Metanephros (tissue), 2 donors: Measurements from ENCODE around the gene SLBP. TPM values are rescaled to one million over a fixed set of nuclear protein-coding genes. Genes with fewer than 3 reads are reported as not detected.

Source experiments
- small RNA-seq: library from RNA; depleted of rRNA; stranded (forward); fragments of <200 nt; gene quantifications from one replicate; pipeline ENCODE3, GENCODE V24; 2014; ENCODE audit warnings: low replicate concordance
- total RNA-seq: library from RNA; depleted of rRNA; stranded (reverse); fragments of >200 nt; gene quantifications from one replicate; pipeline ENCODE4 v1.2.3, GENCODE V29; 2014

SLBP gene
- 47.1 TPM for total RNA-seq

DNA sequence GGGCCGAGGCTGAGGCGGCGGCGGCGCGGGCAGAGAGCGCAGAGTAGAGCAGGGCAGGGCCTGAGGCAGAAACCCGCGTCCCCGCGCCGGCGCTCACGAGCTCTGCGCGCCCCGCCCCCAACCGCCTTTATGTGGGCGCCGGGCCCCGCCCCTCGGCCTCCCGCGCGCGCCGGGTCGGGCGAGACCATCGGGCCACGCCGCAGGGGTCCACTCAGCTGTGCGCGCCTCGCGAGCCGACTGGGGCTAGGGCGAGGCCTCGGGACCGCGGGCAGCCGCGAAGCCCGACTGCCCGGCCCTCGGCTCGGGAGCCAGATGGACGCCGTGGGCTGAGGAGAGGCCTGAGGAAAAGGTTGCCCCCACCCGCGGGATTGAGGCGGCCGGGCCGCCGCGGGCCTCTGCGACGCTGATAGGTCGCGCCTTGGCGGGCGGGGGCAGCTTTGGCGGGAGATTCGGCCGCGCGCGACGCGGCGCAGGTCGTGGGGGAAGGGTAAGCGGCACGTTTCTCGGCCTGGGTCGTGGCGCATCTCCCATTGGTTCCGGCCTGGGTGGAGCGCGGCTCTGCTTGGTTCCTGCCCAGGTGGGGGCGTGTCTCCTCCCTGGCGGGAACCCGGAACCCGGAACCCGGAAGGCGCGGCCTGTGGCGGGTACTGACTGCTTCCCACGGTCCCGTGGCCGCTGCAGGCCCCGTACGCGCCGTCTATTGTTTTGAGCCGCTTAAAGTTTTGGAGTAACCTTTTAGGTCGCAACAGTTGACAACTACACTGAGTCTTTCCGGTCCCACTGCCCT lies at the start of gene SLBP:
Gene SLBP, minus strand, starts transcription at position 104 of the 787 bp plus-strand sequence. CDS start 131 bp downstream, outside the sequence.

DNA sequence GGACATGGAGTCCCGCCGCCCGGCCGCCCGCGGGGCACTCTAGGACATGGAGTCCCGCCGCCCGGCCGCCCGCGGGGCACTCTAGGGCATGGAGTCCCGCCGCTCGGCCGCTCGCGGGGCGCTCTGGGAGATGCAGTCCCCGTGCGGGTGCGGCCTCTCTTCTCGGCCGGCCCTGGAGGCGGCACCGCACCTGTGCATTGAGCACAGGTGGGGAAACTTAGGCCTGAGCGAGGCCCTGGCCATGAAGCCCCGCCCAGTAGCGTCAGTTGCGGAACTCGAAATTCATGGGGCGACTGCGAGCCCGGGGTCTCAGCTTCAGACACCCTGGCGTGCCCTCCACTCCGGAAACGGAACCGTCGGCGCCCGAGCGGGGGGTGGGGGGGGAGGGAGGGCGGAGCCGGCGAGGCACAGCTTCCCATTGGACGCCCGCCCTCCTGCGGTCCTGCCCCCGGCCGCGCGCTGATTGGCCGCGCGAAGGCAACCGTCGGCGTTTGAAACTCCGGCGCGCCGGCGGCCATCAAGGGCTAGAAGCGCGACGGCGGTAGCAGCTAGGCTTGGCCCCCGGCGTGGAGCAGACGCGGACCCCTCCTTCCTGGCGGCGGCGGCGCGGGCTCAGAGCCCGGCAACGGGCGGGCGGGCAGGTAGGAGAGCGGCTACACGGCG lies 9.0 kb upstream of the SLBP start, which contains the start of the genes TACC3 and TMEM129:
Gene TACC3, plus strand, starts transcription at position 519 of the 663 bp plus-strand sequence. CDS start 1,901 bp downstream, outside the sequence.
Gene TMEM129, minus strand, starts transcription at position 321 of the 663 bp plus-strand sequence. CDS start 486 bp downstream, outside the sequence.

DNA sequence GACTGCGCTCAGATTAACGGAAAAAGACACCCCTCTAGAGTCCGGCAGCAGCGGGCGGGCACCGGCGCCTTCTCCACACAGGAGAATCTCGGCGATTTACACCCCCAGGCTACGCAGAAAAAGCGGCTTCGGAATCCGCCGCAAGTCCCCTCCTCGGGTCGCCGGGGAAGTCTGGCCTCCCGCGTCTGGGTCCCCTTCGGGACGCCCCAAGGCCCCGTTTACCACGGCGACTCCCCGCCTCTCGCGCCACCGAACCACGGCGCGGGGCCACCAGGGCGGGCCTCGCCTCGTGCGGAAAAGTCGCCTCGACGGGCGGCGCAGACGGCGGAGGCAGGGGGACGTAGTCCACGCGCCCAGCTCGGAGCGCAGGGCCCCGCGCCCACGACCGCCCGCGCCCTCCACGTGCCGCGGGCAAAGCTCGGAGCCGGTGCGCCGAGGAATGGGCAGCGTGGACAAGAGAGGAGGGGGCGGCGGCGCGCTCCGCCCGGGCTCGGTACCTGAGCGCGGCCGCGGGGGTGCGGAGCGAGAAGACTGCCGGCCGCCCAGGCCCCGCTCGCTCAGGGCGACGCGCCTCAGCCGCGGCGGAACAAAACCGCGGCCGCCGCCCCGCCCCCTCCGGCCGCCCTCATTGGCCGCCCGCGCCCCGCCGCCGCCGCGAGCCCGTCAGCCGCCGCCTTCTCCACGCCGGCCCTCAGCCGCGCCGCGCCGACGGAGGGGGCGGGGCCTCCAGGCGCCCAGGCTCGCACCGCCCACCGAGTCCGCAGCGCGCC lies 28.2 kb downstream of the SLBP start, which contains the start of gene FAM53A:
Gene FAM53A, minus strand, starts transcription at position 578 of the 770 bp plus-strand sequence. CDS start 15,572 bp downstream, outside the sequence.

Small RNAs within 50 kb of the gene (small RNA-seq; reads per million reads assigned to genes)
- not detected for gene RF00019

Other genes starting within 250 kb of the SLBP start
- 3.7 TPM for gene FAM53A, start 28.0 kb downstream of the SLBP start, total RNA-seq
- gene TMEM129, start 9.0 kb upstream of the SLBP start, total RNA-seq: 47.3 TPM
- gene TACC3, start 9.2 kb upstream of the SLBP start, total RNA-seq: 32.9 TPM
- gene FGFR3, start 81.0 kb upstream of the SLBP start, total RNA-seq: 97.0 TPM
- gene LETM1, start 143.8 kb upstream of the SLBP start, total RNA-seq: 40.8 TPM
- 51.4 TPM for gene NSD2, start 159.1 kb upstream of the SLBP start, total RNA-seq